ENCODE measurements around the gene FSTL3.

The FSTL3 gene

DNA sequence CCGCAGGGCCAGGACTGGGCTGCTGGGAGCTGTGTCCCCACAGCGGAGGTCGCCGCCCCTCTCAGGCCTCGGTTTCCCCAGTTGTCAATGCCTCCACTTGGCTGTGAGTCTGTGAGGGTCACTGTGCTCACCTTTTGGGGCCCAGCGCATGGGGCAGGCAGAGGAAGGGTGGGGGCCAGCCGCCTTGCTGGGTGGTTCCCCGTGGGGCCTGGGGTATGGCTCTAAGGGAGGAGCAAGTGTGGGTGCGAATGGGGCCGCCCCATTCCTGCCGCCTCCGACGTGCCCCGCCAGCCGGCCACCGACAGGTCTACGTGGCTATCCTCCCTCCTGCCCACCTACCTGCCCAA lies 37.3 kb upstream of the FSTL3 start:
- peaks cover 2% of the 10 kb centered on the region; the same call in 1 of the 2 replicates for H3K4me1 ChIP-seq (ENCODE audit: control insufficient read depth, insufficient read depth, low read length)
- 0 out of 2 replicates have a peak overlapping the region, but pooled peaks have one; percentile 54 for H3K4me3 ChIP-seq (ENCODE audit: low read depth, low read length)

DNA sequence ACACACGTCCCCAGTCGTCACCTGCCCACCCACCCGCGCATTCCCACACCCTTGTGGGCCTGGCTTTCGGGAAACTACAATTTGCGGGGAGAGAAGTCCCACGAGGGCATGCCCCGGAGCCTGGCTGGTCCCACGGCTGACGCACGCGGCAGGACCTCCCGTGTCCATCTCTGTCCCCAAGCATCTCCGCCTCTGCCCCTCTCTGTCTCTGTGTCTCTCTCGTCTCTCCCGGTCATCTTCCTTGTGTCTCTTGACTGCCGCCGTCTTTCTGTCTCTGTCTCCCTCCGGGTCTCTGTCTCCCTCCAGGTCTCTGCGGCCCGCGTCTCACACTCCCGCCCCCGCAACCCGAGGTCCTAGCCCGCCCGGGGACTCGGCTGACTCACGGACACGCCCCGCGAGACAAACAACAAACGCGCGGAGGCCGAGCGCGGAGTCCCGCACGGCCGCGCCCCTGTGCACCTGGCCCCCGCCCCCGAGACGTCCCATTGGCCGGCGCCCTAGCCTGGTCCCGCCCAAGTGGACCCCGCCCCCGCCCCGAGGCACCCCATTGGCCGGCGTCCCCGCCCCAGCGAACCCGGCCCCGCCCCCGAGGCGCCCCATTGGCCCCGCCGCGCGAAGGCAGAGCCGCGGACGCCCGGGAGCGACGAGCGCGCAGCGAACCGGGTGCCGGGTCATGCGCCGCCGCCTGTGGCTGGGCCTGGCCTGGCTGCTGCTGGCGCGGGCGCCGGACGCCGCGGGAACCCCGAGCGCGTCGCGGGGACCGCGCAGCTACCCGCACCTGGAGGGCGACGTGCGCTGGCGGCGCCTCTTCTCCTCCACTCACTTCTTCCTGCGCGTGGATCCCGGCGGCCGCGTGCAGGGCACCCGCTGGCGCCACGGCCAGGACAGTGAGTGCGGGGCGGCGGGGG lies 36.7 kb upstream of the FSTL3 start, which contains the start of gene FGF22:
Gene FGF22 (plus strand): TSS at position 627 of the 908 bp plus-strand sequence. CDS start 47 bp downstream, at position 674.
- H3K27ac ChIP-seq (ENCODE audit: low read depth, low read length) = no peak within 1 kb of the TSS
- H3K9me3 ChIP-seq (ENCODE audit: control insufficient read depth, insufficient read depth, low read length) = no peaks in the 10 kb centered on the region
- H3K27me3 ChIP-seq (ENCODE audit: control insufficient read depth, insufficient read depth, low read length) = peaks cover 15% of the 10 kb centered on the region
- H3K4me3 ChIP-seq (ENCODE audit: low read depth, low read length) = peak within 1 kb of the TSS; percentile 54
- no peak within 1 kb of the TSS for H3K9ac ChIP-seq (ENCODE audit: low read depth, low read length)
- peaks cover 2% of the 10 kb centered on the region; the same call in 1 of the 2 replicates for H3K4me1 ChIP-seq (ENCODE audit: control insufficient read depth, insufficient read depth, low read length)
- no peaks in the 10 kb centered on the region for H3K36me3 ChIP-seq (ENCODE audit: control insufficient read depth, insufficient read depth, low read length)

More for the DNA sequence above, 37.3 kb upstream of the FSTL3 start:
- Histone ChIP-seq H3K9ac (ENCODE audit: low read depth, low read length) (no peak overlapping the region), H3K9me3 (ENCODE audit: control insufficient read depth, insufficient read depth, low read length) (no peaks in the 10 kb centered on the region), H3K27ac (ENCODE audit: low read depth, low read length) (no peak overlapping the region), H3K27me3 (ENCODE audit: control insufficient read depth, insufficient read depth, low read length) (peaks cover 15% of the 10 kb centered on the region), H3K36me3 (ENCODE audit: control insufficient read depth, insufficient read depth, low read length) (no peaks in the 10 kb centered on the region)

DNA sequence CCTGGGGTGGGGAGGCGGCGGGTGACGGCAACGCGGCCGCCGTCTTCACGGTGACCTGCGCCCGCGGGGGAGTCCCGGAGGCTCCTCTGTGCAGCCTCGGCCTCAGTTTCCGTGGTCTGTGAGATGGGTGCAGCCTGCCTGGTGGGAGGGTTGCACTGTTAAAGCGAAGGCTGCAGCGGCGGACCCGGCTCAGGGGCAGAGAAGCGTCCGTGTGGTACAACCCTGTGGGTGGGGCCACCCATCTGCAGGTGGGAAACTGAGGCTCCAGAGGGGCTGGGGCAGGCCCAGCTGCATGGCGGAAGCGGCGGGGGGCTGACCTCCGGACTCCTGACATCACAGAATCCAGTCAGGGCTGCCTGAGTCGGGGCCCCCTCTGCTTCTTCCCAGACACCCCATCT lies 36.0 kb upstream of the FSTL3 start:
- no peak overlapping the region for H3K9ac ChIP-seq (ENCODE audit: low read depth, low read length)
- no peak overlapping the region for H3K27ac ChIP-seq (ENCODE audit: low read depth, low read length)
- H3K36me3 ChIP-seq (ENCODE audit: control insufficient read depth, insufficient read depth, low read length) = peaks cover 6% of the 10 kb centered on the region
- H3K4me1 ChIP-seq (ENCODE audit: control insufficient read depth, insufficient read depth, low read length) = peaks cover 2% of the 10 kb centered on the region; the same call in 1 of the 2 replicates
- no peaks in the 10 kb centered on the region for H3K9me3 ChIP-seq (ENCODE audit: control insufficient read depth, insufficient read depth, low read length)
- peaks cover 15% of the 10 kb centered on the region for H3K27me3 ChIP-seq (ENCODE audit: control insufficient read depth, insufficient read depth, low read length)
- H3K4me3 ChIP-seq (ENCODE audit: low read depth, low read length) = peak overlapping the region; percentile 48; the same call in 1 of the 2 replicates

DNA sequence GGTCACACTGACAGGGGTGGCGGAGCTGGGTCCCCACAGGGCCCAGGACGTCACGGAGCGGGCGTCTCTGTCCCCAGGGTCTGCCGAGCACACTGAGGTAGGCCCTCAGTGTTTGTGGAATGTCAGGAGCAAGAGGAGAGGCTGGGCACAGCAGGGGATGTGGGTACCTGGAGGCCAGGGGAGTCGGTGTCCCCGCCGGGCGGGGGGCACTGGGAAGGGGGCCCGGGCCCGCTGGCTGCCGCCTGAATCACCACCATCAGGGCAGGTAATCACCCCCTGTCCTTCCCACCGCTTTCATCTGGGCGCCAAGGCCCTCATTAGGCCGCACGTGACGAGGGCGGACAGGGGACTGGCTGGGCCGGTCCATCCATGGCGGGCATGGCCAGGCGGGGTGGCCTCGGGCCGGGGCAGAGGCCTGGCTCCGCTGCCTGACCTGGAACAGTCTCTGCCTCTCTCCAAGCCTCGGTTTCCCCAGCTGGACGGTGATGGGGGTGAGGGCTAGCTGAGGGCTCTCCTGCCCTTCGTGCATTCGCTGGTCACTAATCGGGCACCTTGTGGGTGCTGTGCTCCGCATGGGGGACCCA lies 35.5 kb upstream of the FSTL3 start:
- Histone ChIP-seq H3K36me3 (ENCODE audit: control insufficient read depth, insufficient read depth, low read length) (peaks cover 8% of the 10 kb centered on the region), H3K4me1 (ENCODE audit: control insufficient read depth, insufficient read depth, low read length) (peaks cover 2% of the 10 kb centered on the region; the same call in 1 of the 2 replicates), H3K4me3 (ENCODE audit: low read depth, low read length) (no peak overlapping the region), H3K9me3 (ENCODE audit: control insufficient read depth, insufficient read depth, low read length) (no peaks in the 10 kb centered on the region), H3K27ac (ENCODE audit: low read depth, low read length) (no peak overlapping the region), H3K27me3 (ENCODE audit: control insufficient read depth, insufficient read depth, low read length) (peaks cover 15% of the 10 kb centered on the region), H3K9ac (ENCODE audit: low read depth, low read length) (no peak overlapping the region)

DNA sequence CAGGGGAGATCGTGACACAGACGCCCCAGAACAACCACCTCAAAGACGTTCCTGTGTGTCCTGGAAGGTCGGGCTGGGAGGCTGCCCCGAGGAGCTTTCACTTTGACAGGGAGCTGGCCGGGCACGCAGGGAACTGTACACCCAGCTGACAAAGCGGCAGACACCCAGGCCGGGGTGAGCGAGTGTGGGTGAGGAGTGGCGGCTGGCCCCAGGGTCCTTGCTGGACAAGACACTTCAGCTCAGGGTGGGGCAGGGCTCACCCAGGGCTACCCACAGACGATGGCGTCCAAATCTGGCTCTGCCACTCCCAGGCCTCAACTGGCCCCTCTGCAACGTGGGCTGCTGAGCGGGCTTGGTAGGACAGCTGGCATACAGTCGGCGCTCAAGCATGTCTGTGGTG lies 34.5 kb upstream of the FSTL3 start:
- H3K9ac ChIP-seq (ENCODE audit: low read depth, low read length) = no peak overlapping the region
- H3K27me3 ChIP-seq (ENCODE audit: control insufficient read depth, insufficient read depth, low read length) = peaks cover 15% of the 10 kb centered on the region
- H3K4me3 ChIP-seq (ENCODE audit: low read depth, low read length) = no peak overlapping the region
- H3K4me1 ChIP-seq (ENCODE audit: control insufficient read depth, insufficient read depth, low read length) = peaks cover 2% of the 10 kb centered on the region; the same call in 1 of the 2 replicates
- H3K27ac ChIP-seq (ENCODE audit: low read depth, low read length) = no peak overlapping the region
- peaks cover 18% of the 10 kb centered on the region for H3K36me3 ChIP-seq (ENCODE audit: control insufficient read depth, insufficient read depth, low read length)
- no peaks in the 10 kb centered on the region for H3K9me3 ChIP-seq (ENCODE audit: control insufficient read depth, insufficient read depth, low read length)

DNA sequence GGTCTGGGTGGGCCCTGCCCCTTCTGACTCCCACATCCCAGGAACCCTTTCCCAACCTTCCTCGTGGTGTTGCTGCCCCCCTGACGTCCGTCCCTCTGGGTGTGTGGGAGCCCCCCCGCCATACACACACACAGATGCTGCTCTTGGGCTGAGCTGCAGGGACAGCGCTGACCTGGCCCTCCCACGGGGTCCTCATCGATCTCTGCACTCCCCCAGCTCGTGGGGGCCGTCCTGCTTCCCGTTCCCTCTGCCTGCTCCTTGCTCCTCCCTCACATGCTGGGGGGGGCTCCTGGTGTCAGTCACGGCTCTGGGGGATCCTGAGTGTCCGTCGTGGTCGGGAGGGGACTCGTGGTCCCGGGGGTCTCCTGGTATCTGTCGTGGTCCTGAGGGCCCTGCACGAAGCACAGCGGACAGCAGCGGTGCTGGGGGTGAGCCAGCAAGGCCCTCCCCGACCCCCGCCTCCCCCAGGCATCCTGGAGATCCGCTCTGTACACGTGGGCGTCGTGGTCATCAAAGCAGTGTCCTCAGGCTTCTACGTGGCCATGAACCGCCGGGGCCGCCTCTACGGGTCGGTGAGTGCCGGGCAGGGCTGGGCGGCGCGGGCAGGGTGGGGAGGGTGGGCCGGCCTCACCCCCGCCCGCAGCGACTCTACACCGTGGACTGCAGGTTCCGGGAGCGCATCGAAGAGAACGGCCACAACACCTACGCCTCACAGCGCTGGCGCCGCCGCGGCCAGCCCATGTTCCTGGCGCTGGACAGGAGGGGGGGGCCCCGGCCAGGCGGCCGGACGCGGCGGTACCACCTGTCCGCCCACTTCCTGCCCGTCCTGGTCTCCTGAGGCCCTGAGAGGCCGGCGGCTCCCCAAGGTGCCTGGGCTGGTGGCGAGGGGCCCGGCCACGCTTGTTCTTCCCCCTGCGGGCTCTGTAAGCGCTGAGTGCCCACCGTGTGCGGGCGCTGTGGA lies 33.1 kb upstream of the FSTL3 start:
- H3K36me3 ChIP-seq (ENCODE audit: control insufficient read depth, insufficient read depth, low read length) = peaks cover 31% of the 10 kb centered on the region
- H3K4me1 ChIP-seq (ENCODE audit: control insufficient read depth, insufficient read depth, low read length) = peaks cover 2% of the 10 kb centered on the region; the same call in 1 of the 2 replicates
- H3K9me3 ChIP-seq (ENCODE audit: control insufficient read depth, insufficient read depth, low read length) = no peaks in the 10 kb centered on the region
- H3K27ac ChIP-seq (ENCODE audit: low read depth, low read length) = no peak overlapping the region
- no peak overlapping the region for H3K4me3 ChIP-seq (ENCODE audit: low read depth, low read length)
- H3K9ac ChIP-seq (ENCODE audit: low read depth, low read length) = no peak overlapping the region
- H3K27me3 ChIP-seq (ENCODE audit: control insufficient read depth, insufficient read depth, low read length) = peaks cover 13% of the 10 kb centered on the region

DNA sequence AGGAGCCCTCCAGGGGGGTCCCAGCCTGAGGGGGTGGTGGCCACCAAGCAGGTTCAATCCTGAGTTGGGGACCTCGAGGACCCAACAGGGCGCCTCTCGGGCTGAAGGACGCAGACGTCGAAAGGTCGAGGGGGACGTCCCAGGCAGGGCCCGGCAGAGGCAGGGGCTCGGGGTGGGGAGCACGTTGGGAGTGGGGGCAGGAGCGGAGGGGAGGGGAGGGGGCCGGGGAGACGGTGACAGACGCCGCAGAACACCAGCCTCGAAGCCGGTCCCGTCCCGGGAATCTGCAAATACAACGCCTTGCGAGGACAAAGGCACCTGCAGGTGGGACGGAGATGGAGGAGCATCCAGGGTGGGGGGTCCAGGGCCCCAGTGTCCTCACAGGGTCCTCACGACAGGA lies 32.5 kb upstream of the FSTL3 start:
- no peaks in the 10 kb centered on the region for H3K9me3 ChIP-seq (ENCODE audit: control insufficient read depth, insufficient read depth, low read length)
- peaks cover 6% of the 10 kb centered on the region for H3K27me3 ChIP-seq (ENCODE audit: control insufficient read depth, insufficient read depth, low read length)
- no peak overlapping the region for H3K27ac ChIP-seq (ENCODE audit: low read depth, low read length)
- H3K9ac ChIP-seq (ENCODE audit: low read depth, low read length) = no peak overlapping the region
- H3K4me3 ChIP-seq (ENCODE audit: low read depth, low read length) = no peak overlapping the region
- H3K36me3 ChIP-seq (ENCODE audit: control insufficient read depth, insufficient read depth, low read length) = peaks cover 37% of the 10 kb centered on the region
- H3K4me1 ChIP-seq (ENCODE audit: control insufficient read depth, insufficient read depth, low read length) = peaks cover 2% of the 10 kb centered on the region; the same call in 1 of the 2 replicates

DNA sequence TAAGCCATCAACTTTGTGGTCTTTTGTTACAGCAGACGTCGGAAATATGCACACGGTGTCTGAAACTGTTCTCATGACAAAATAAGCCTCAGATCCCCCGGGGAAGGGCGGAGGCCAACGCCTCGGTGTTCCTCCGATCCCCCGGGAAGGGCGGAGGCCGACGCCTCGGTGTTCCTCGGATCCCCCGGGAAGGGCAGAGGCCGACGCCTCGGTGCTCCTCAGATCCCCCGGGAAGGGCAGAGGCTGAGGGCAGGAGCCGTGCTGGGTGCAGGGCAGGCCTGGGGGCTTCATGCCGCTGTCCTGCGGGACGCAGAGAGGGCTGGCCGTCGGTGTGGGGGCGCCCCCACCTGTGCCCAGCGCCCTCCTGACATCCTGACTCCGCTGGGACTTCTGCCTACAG lies 31.8 kb upstream of the FSTL3 start:
- Histone ChIP-seq H3K36me3 (ENCODE audit: control insufficient read depth, insufficient read depth, low read length) (peaks cover 43% of the 10 kb centered on the region), H3K4me1 (ENCODE audit: control insufficient read depth, insufficient read depth, low read length) (no peaks in the 10 kb centered on the region), H3K27me3 (ENCODE audit: control insufficient read depth, insufficient read depth, low read length) (no peaks in the 10 kb centered on the region; the same call in 1 of the 2 replicates), H3K9ac (ENCODE audit: low read depth, low read length) (no peak overlapping the region), H3K4me3 (ENCODE audit: low read depth, low read length) (no peak overlapping the region), H3K27ac (ENCODE audit: low read depth, low read length) (no peak overlapping the region), H3K9me3 (ENCODE audit: control insufficient read depth, insufficient read depth, low read length) (no peaks in the 10 kb centered on the region)

DNA sequence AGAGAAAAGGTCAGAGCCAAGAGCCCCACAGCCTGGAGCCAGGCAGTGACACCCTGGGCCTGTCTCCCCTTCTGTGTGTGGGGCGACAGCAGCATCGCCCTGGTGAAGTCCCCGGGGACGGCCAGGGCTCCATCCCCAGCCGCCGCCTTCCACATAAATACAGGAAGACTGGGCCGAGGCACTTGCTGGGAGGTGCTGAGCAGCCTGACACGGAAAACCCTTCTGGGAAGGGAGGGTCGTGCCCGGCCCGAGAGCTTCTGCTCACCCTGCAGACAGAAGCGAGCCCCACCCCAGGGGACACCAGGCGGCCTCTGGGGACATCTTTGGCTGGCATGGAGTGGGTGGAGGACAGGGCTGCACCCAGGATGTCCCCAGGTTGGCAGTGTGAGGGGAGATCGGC lies 31.4 kb upstream of the FSTL3 start:
- Histone ChIP-seq H3K4me3 (ENCODE audit: low read depth, low read length) (no peak overlapping the region), H3K9me3 (ENCODE audit: control insufficient read depth, insufficient read depth, low read length) (no peaks in the 10 kb centered on the region), H3K27me3 (ENCODE audit: control insufficient read depth, insufficient read depth, low read length) (no peaks in the 10 kb centered on the region), H3K9ac (ENCODE audit: low read depth, low read length) (no peak overlapping the region), H3K36me3 (ENCODE audit: control insufficient read depth, insufficient read depth, low read length) (peaks cover 47% of the 10 kb centered on the region), H3K27ac (ENCODE audit: low read depth, low read length) (no peak overlapping the region), H3K4me1 (ENCODE audit: control insufficient read depth, insufficient read depth, low read length) (no peaks in the 10 kb centered on the region)

DNA sequence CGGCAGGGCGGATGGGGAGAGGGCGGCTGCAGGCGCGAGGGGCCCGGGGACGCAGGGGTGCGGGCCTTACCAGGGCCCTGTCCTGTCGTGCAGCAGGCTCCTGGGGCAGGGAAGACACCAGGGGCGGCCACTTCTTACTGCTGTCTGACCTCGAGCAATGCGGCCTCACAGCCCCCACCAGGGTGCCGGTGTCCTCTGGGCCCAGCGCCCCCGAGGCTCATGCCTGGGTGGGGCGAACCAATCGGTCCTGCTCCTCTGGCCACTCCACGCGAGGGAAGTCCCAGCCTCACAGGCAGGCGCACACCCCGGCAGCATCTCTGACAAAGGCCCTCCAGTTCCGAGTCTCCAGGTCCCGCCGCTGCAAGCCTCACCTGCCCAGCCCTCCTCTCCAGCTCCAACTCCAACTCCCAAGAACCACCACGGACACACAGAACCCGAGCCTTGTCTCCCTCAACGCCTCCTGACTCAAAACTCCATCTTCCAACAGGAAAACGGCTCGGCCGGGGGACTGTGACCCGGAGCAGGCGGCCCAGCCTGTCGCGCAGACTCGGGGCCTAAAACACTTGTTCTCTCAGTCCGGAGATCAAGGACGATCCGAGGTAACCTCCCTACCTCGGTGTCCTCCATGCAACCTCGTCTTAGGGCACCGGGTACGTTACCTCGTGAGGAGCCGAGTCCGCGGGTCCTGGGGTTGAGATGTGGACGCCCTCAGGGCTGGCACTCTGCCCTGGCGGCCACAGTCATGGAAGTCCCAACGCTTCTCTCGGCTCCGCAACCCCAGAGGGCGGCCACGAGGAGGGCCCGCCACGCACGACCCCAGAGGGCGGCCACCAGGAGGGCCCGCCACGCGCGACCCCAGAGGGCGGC lies 30.0 kb upstream of the FSTL3 start:
- Histone ChIP-seq H3K36me3 (ENCODE audit: control insufficient read depth, insufficient read depth, low read length) (peaks cover 56% of the 10 kb centered on the region), H3K27ac (ENCODE audit: low read depth, low read length) (no peak overlapping the region)

More for the DNA sequence above, 30.0 kb upstream of the FSTL3 start:
- no peaks in the 10 kb centered on the region for H3K4me1 ChIP-seq (ENCODE audit: control insufficient read depth, insufficient read depth, low read length)
- no peak overlapping the region for H3K4me3 ChIP-seq (ENCODE audit: low read depth, low read length)
- no peaks in the 10 kb centered on the region for H3K9me3 ChIP-seq (ENCODE audit: control insufficient read depth, insufficient read depth, low read length)
- no peak overlapping the region for H3K9ac ChIP-seq (ENCODE audit: low read depth, low read length)
- H3K27me3 ChIP-seq (ENCODE audit: control insufficient read depth, insufficient read depth, low read length) = no peaks in the 10 kb centered on the region
